Measurements from ENCODE around the gene NAALADL1.

Gene NAALADL1

GRCh38 chr11:65095974-65096806 lies 37.8 kb upstream of the NAALADL1 start, which contains the start of gene VPS51 (continued):
- peak; percentile 77 for TF ChIP-seq ZBTB6 (tag by site-specific recombination; IDR thresholded peaks at IDR 0.05)
- TF ChIP-seq PRDM2 (tag by site-specific recombination; IDR thresholded peaks at IDR 0.05; ENCODE audit: borderline replicate concordance): no peak
- TF ChIP-seq ZNF623 (tag by site-specific recombination; IDR thresholded peaks at IDR 0.05): no peak; the same call in 1 of the 2 replicates
- TF ChIP-seq ZBTB7A (tag by site-specific recombination; IDR thresholded peaks at IDR 0.05; ENCODE audit: low read depth): 0 out of 2 replicates have a peak, but pooled peaks have one; percentile 54
- TF ChIP-seq ZIC2 (tag by site-specific recombination; IDR thresholded peaks at IDR 0.05): peak; percentile 42; the same call in 1 of the 2 replicates
- peak; percentile 92 for TF ChIP-seq ZSCAN5A (tag by site-specific recombination; IDR thresholded peaks at IDR 0.05)
- peak; percentile 94 for TF ChIP-seq GLI4 (tag by site-specific recombination; IDR thresholded peaks at IDR 0.05)
- no peak for TF ChIP-seq SCRT1 (tag by site-specific recombination; IDR thresholded peaks at IDR 0.05; ENCODE audit: borderline replicate concordance)
- no peak for TF ChIP-seq ZNF449 (tag by site-specific recombination; IDR thresholded peaks at IDR 0.05)
- peak; percentile 74 for TF ChIP-seq SP2 (tag by site-specific recombination; IDR thresholded peaks at IDR 0.05)
- TF ChIP-seq GLIS2 (tag by site-specific recombination; IDR thresholded peaks at IDR 0.05): peak; percentile 67
- TF ChIP-seq ZNF266 (tag by site-specific recombination; IDR thresholded peaks at IDR 0.05; ENCODE audit: low read depth): no peak
- peak; percentile 77; the same call in 1 of the 2 replicates for TF ChIP-seq ZEB2 (tag by site-specific recombination; IDR thresholded peaks at IDR 0.05)
- no peak for TF ChIP-seq ZNF549 (tag by site-specific recombination; IDR thresholded peaks at IDR 0.05)
- TF ChIP-seq ZNF19 (tag by site-specific recombination; IDR thresholded peaks at IDR 0.05; ENCODE audit: low read depth): 0 out of 2 replicates have a peak, but pooled peaks have one; percentile 37
- peak; percentile 14; the same call in 1 of the 2 replicates for TF ChIP-seq ZNF654 (tag by site-specific recombination; IDR thresholded peaks at IDR 0.05; ENCODE audit: low read depth)
- TF ChIP-seq ZNF37A (tag by site-specific recombination; IDR thresholded peaks at IDR 0.05): no peak
- TF ChIP-seq IKZF3 (tag by site-specific recombination; IDR thresholded peaks at IDR 0.05): peak; percentile 95
- no peak for TF ChIP-seq ZNF423 (tag by site-specific recombination; IDR thresholded peaks at IDR 0.05)
- peak; percentile 88 for TF ChIP-seq ZNF76 (tag by site-specific recombination; IDR thresholded peaks at IDR 0.05; ENCODE audit: borderline replicate concordance, low read depth)
- TF ChIP-seq ZNF660 (tag by site-specific recombination; IDR thresholded peaks at IDR 0.05): peak; percentile 97
- TF ChIP-seq OVOL3 (tag by site-specific recombination; IDR thresholded peaks at IDR 0.05): peak; percentile 95
- TF ChIP-seq ZNF639 (tag by site-specific recombination; IDR thresholded peaks at IDR 0.05): peak; percentile 100
- peak; percentile 70; the same call in 1 of the 2 replicates for TF ChIP-seq ZNF558 (tag by site-specific recombination; IDR thresholded peaks at IDR 0.05)
- TF ChIP-seq BCL11A (tag by site-specific recombination; IDR thresholded peaks at IDR 0.05; ENCODE audit: low read depth): no peak
- 0 out of 2 replicates have a peak, but pooled peaks have one; percentile 33 for TF ChIP-seq ZNF792 (tag by site-specific recombination; IDR thresholded peaks at IDR 0.05)
- TF ChIP-seq ZNF621 (tag by site-specific recombination; IDR thresholded peaks at IDR 0.05): no peak
- TF ChIP-seq ZNF16 (tag by site-specific recombination; IDR thresholded peaks at IDR 0.05; ENCODE audit: low read depth): no peak
- peak; percentile 60 for TF ChIP-seq GLIS1 (tag by site-specific recombination; IDR thresholded peaks at IDR 0.05)

Measured in HEK293 (cell line).